HepG2 (cell line): ENCODE measurements around the gene PREX1. TPM values are rescaled to one million over a fixed set of nuclear protein-coding genes. Genes with fewer than 3 reads are reported as not detected.

Experiments used
- AGO1 ChIP-seq: fragments of 200-400 bp; formaldehyde crosslinking; IDR thresholded peaks from 2 replicates; pipeline ENCODE4 v1.6.1; 2017; ENCODE audit warnings: mild to moderate bottlenecking, low read depth, low read length, moderate library complexity; ENCODE audit not compliant: poor library complexity, severe bottlenecking
- DR1 ChIP-seq: sonication (generic); formaldehyde crosslinking; IDR thresholded peaks from 2 replicates; pipeline ENCODE4 v1.8.0; 2021; ENCODE audit warnings: mild to moderate bottlenecking, missing genetic modification reagents, inconsistent platforms
- IRX3 ChIP-seq: sonication (generic); formaldehyde crosslinking; IDR thresholded peaks from 2 replicates; pipeline ENCODE4 v1.8.1; 2023; ENCODE audit warnings: mild to moderate bottlenecking, low read depth, missing genetic modification reagents, borderline replicate concordance
- NFE2L1 ChIP-seq: sonication (generic); formaldehyde crosslinking; IDR thresholded peaks from 2 replicates; pipeline ENCODE4 v1.4.0; 2020; ENCODE audit warnings: missing genetic modification reagents, mild to moderate bottlenecking, borderline replicate concordance
- PHF21A ChIP-seq: sonication (generic); formaldehyde crosslinking; IDR thresholded peaks from 2 replicates; pipeline ENCODE4 v1.5.0; 2020; ENCODE audit warnings: mild to moderate bottlenecking, missing genetic modification reagents
- PRDM10 ChIP-seq: sonication (generic); formaldehyde crosslinking; IDR thresholded peaks from 2 replicates; pipeline ENCODE4 v1.4.0; 2020; ENCODE audit warnings: low read depth, missing genetic modification reagents
- PTBP1 ChIP-seq: fragments of 200-400 bp; formaldehyde crosslinking; IDR thresholded peaks from 2 replicates; pipeline ENCODE4 v1.6.1; 2018; ENCODE audit warnings: low read length, low read depth; ENCODE audit not compliant: poor library complexity, severe bottlenecking
- RARA ChIP-seq: IDR thresholded peaks from 2 replicates; pipeline ENCODE4 v1.6.1; 2016; ENCODE audit warnings: missing genetic modification reagents, missing compliant biosample characterization
- ZNF124 ChIP-seq: sonication (generic); formaldehyde crosslinking; IDR thresholded peaks from 2 replicates; pipeline ENCODE4 v1.4.0; 2020; ENCODE audit warnings: missing genetic modification reagents
- ZNF264 ChIP-seq: sonication (generic); formaldehyde crosslinking; IDR thresholded peaks from 2 replicates; pipeline ENCODE4 v1.4.0; 2020; ENCODE audit warnings: missing genetic modification reagents
- ZNF275 ChIP-seq: sonication (generic); formaldehyde crosslinking; IDR thresholded peaks from 2 replicates; pipeline ENCODE4 v1.8.0; 2022; ENCODE audit warnings: missing genetic modification reagents, mild to moderate bottlenecking, inconsistent platforms, borderline replicate concordance
- ZNF549 ChIP-seq: sonication (generic); formaldehyde crosslinking; IDR thresholded peaks from 2 replicates; pipeline ENCODE4 v1.5.0; 2020; ENCODE audit warnings: missing genetic modification reagents
- ZNF556 ChIP-seq: sonication (generic); formaldehyde crosslinking; IDR thresholded peaks from 2 replicates; pipeline ENCODE4 v1.4.0; 2020; ENCODE audit warnings: mild to moderate bottlenecking, missing genetic modification reagents, borderline replicate concordance
- ZNF564 ChIP-seq: sonication (generic); formaldehyde crosslinking; IDR thresholded peaks from 2 replicates; pipeline ENCODE4 v1.8.1; 2023; ENCODE audit warnings: mild to moderate bottlenecking, missing genetic modification reagents
- ZNF737 ChIP-seq: sonication (generic); formaldehyde crosslinking; IDR thresholded peaks from 2 replicates; pipeline ENCODE4 v1.5.0; 2020; ENCODE audit warnings: missing genetic modification reagents, mild to moderate bottlenecking, borderline replicate concordance
- ZNF766 ChIP-seq: sonication (generic); formaldehyde crosslinking; IDR thresholded peaks from 2 replicates; pipeline ENCODE4 v1.5.0; 2020; ENCODE audit warnings: missing genetic modification reagents, borderline replicate concordance
- ZSCAN9 ChIP-seq: IDR thresholded peaks from 2 replicates; pipeline ENCODE4 v1.6.1; 2016; ENCODE audit warnings: borderline replicate concordance
- polyA plus RNA-seq, 8 experiments: library from polyadenylated mRNA; depleted of rRNA in 3 of 8; stranded (reverse) in 7 of 8; unstranded in 1 of 8; fragments of >200 nt; fragmentation: Illumina TruSeq in 4 of 8; extraction: Trizol in 4 of 8; gene quantifications; 2 replicates each; pipeline versions ENCODE4 v1.2.1 to v1.2.3, GENCODE V29; 2011 to 2016; ENCODE audit warnings: low read depth in 4 of 8, missing spikeins in 1 of 8, mixed read lengths in 1 of 8; ENCODE audit not compliant: insufficient read depth in 1 of 8
- total RNA-seq, 5 experiments: library from RNA; depleted of rRNA; stranded (reverse); fragments of >200 nt; fragmentation: Illumina TruSeq; extraction: Trizol; gene quantifications; 2 replicates each; pipeline ENCODE4 v1.2.3, GENCODE V29; 2016; ENCODE audit warnings: low read depth in 1 of 5
- TF ChIP-seq, protein P1 (sequence below): sonication (generic); formaldehyde crosslinking; IDR thresholded peaks from 2 replicates; pipeline ENCODE4 v1.5.0; 2020; ENCODE audit warnings: missing genetic modification reagents, mild to moderate bottlenecking, borderline replicate concordance

The PREX1 gene
- total and polyA plus RNA-seq, 2 of the 13 experiments (the other 11 are each of a cell fraction or from before 2014, with no cell fraction given) = 0.02 to 0.04 TPM

DNA sequence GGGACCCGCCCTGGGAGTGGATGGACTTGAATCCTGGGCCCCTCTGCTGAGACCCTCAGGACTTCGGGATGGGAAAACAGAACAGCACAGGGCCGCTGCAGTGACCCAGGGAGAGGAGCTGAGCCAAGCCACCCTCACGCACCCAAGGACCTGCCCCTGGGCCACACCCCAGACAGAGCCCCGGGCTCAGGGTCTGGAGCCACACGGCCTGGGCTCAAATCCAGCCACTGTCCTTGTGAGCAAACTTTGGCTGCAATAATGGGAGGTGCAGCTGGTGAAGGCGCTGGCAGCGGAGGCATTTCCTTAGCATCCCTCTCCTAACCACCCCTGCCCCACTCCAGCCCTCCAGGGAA lies 207.7 kb downstream of the PREX1 start (continued):
- no peak for TF ChIP-seq IRX3
- TF ChIP-seq ZNF556 (CRISPR knock-in tag) = 0 out of 2 replicates have a peak, but pooled peaks have one; percentile 2
- no peak for TF ChIP-seq ZNF124 (CRISPR knock-in tag)
- TF ChIP-seq ZNF737 = no peak
- TF ChIP-seq PHF21A (CRISPR knock-in tag) = no peak
- TF ChIP-seq DR1 (CRISPR knock-in tag) = no peak
- no peak for TF ChIP-seq RARA (CRISPR knock-in tag)
- no peak for TF ChIP-seq ZNF549
- TF ChIP-seq ZNF766 = no peak
- peak; percentile 78; the same call in 1 of the 2 replicates for TF ChIP-seq NFE2L1 (CRISPR knock-in tag)
- no peak for TF ChIP-seq ZSCAN9
- TF ChIP-seq, protein P1, sequence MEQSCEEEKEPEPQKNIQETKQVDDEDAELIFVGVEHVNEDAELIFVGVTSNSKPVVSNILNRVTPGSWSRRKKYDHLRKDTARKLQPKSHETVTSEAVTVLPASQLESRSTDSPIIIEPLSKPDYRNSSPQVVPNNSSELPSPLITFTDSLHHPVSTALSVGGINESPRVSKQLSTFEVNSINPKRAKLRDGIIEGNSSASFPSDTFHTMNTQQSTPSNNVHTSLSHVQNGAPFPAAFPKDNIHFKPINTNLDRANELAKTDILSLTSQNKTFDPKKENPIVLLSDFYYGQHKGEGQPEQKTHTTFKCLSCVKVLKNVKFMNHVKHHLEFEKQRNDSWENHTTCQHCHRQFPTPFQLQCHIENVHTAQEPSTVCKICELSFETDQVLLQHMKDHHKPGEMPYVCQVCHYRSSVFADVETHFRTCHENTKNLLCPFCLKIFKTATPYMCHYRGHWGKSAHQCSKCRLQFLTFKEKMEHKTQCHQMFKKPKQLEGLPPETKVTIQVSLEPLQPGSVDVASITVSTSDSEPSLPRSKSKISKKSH (CRISPR knock-in tag) = no peak
- TF ChIP-seq ZNF264 (CRISPR knock-in tag) = no peak
- TF ChIP-seq PRDM10 = no peak
- no peak for TF ChIP-seq AGO1
- TF ChIP-seq PTBP1 = peak; percentile 37
- TF ChIP-seq ZNF275 (CRISPR knock-in tag) = no peak
- no peak for TF ChIP-seq ZNF564
